ENCODE measurements around the gene LXN. TPM values are rescaled to one million over a fixed set of nuclear protein-coding genes. Genes with fewer than 3 reads are reported as not detected.
"Not testable (repeated sequence)": the region's sequence is repeated elsewhere in the genome, so short reads cannot be mapped to it uniquely, and the experiment has no call there.

The LXN gene
- total RNA-seq, 3 donors from 2014 or later, result 12.0 to 55.5 (median 40.3) TPM

GRCh38 chr3:158702815-158703481, 30.5 kb upstream of the LXN start:
- Histone ChIP-seq H3K27ac (no peak overlapping the region), H3K36me3 (no peaks in the 10 kb centered on the region), H3K4me1 (no peaks in the 10 kb centered on the region), H3K9me3 (no peaks in the 10 kb centered on the region), H3K27me3 (no peaks in the 10 kb centered on the region), H3K4me3 (no peak overlapping the region)
- no peak for DNase-seq (ENCODE audit: low spot score in 2 of 2)
- intact Hi-C loops (cut with DNase I; ENCODE audit: low total_unique reads), result no loop called here
- TF ChIP-seq POLR2AphosphoS5 (IDR thresholded peaks at IDR 0.05) (no peak), POLR2A (IDR thresholded peaks at IDR 0.05) (no peak), CTCF (IDR thresholded peaks at IDR 0.05) (no peak)

- Histone ChIP-seq H3K27me3 (no peaks in the 10 kb centered on the region), H3K4me3 (no peak overlapping the region), H3K9me3 (no peaks in the 10 kb centered on the region), H3K4me1 (no peaks in the 10 kb centered on the region), H3K27ac (no peak overlapping the region), H3K36me3 (no peaks in the 10 kb centered on the region)
- no peak for DNase-seq (ENCODE audit: low spot score in 2 of 2)
- no peak for TF ChIP-seq POLR2A (IDR thresholded peaks at IDR 0.05)
- intact Hi-C loops (cut with DNase I; ENCODE audit: low total_unique reads), result no loop called here
Observed at GRCh38 chr3:158701420-158702065, 29.1 kb upstream of the LXN start.

GRCh38 chr3:158700559-158700958, 28.1 kb upstream of the LXN start:
- no peaks in the 10 kb centered on the region for H3K27me3 ChIP-seq
- H3K27ac ChIP-seq, result no peak overlapping the region
- no peak for DNase-seq (ENCODE audit: low spot score in 2 of 2)
- intact Hi-C loops (cut with DNase I; ENCODE audit: low total_unique reads), result no loop called here
- no peaks in the 10 kb centered on the region for H3K4me1 ChIP-seq
- H3K9me3 ChIP-seq, result no peaks in the 10 kb centered on the region
- TF ChIP-seq CTCF (IDR thresholded peaks at IDR 0.05), result no peak
- TF ChIP-seq POLR2AphosphoS5 (IDR thresholded peaks at IDR 0.05), result no peak
- TF ChIP-seq POLR2A (IDR thresholded peaks at IDR 0.05), result no peak
- no peak overlapping the region for H3K4me3 ChIP-seq
- H3K36me3 ChIP-seq, result no peaks in the 10 kb centered on the region

GRCh38 chr3:158696618-158697017, 24.2 kb upstream of the LXN start:
- no peak overlapping the region for H3K27ac ChIP-seq
- intact Hi-C loops (cut with DNase I; ENCODE audit: low total_unique reads), result no loop called here
- no peak for TF ChIP-seq POLR2AphosphoS5 (IDR thresholded peaks at IDR 0.05)
- TF ChIP-seq CTCF (IDR thresholded peaks at IDR 0.05), result no peak
- no peak for DNase-seq (ENCODE audit: low spot score in 2 of 2)
- no peaks in the 10 kb centered on the region for H3K36me3 ChIP-seq
- H3K27me3 ChIP-seq, result no peaks in the 10 kb centered on the region
- no peaks in the 10 kb centered on the region for H3K9me3 ChIP-seq
- H3K4me1 ChIP-seq, result no peaks in the 10 kb centered on the region
- H3K4me3 ChIP-seq, result no peak overlapping the region

- H3K9me3 ChIP-seq; H3K27me3 ChIP-seq; intact Hi-C loops (cut with DNase I; ENCODE audit: low total_unique reads); H3K27ac ChIP-seq; DNase-seq (ENCODE audit: low spot score in 2 of 2); H3K4me3 ChIP-seq; H3K4me1 ChIP-seq; H3K36me3 ChIP-seq: not testable (repeated sequence)
Observed at GRCh38 chr3:158693866-158694456, 21.5 kb upstream of the LXN start.

- Histone ChIP-seq H3K27me3 (no peaks in the 10 kb centered on the region), H3K36me3 (no peaks in the 10 kb centered on the region), H3K4me3 (no peak overlapping the region), H3K4me1 (no peaks in the 10 kb centered on the region), H3K27ac (no peak overlapping the region), H3K9me3 (no peaks in the 10 kb centered on the region)
- intact Hi-C loops (cut with DNase I; ENCODE audit: low total_unique reads), result no loop called here
- TF ChIP-seq POLR2A (IDR thresholded peaks at IDR 0.05), result no peak
- no peak for TF ChIP-seq POLR2AphosphoS5 (IDR thresholded peaks at IDR 0.05)
- TF ChIP-seq CTCF (IDR thresholded peaks at IDR 0.05), result no peak
- no peak for DNase-seq (ENCODE audit: low spot score in 2 of 2)
Observed at GRCh38 chr3:158685159-158685558, 12.7 kb upstream of the LXN start.

Data from breast epithelium (tissue), 4 donors.